CMK (cell line): Measurements from ENCODE around the gene MEGF9.

Source experiments
- DNase-seq: peaks from one replicate; pipeline ENCODE4 v3.0.0-alpha.2; 2010; ENCODE audit warnings: low read depth

Gene MEGF9

DNA sequence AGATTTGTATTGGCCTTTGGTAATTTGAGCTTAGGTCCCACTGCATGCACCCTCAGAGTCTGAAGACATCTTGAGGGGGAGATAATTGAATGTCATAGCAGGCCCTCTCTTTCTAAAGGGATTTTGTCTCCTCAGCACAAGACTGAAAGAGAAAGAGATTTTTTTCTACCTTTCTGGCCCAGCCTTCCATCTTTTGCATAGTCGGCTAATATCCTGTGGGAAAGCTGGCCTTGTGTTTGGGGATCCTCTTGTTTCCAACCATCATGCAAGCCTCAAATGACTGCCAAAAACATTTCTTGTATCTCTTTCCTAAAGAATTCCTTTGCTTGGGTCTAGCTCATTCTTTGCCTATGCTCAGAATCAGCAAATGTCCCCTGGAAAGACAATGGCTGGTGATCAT, 92.3 kb downstream of the MEGF9 start:
- no peak for DNase-seq

DNA sequence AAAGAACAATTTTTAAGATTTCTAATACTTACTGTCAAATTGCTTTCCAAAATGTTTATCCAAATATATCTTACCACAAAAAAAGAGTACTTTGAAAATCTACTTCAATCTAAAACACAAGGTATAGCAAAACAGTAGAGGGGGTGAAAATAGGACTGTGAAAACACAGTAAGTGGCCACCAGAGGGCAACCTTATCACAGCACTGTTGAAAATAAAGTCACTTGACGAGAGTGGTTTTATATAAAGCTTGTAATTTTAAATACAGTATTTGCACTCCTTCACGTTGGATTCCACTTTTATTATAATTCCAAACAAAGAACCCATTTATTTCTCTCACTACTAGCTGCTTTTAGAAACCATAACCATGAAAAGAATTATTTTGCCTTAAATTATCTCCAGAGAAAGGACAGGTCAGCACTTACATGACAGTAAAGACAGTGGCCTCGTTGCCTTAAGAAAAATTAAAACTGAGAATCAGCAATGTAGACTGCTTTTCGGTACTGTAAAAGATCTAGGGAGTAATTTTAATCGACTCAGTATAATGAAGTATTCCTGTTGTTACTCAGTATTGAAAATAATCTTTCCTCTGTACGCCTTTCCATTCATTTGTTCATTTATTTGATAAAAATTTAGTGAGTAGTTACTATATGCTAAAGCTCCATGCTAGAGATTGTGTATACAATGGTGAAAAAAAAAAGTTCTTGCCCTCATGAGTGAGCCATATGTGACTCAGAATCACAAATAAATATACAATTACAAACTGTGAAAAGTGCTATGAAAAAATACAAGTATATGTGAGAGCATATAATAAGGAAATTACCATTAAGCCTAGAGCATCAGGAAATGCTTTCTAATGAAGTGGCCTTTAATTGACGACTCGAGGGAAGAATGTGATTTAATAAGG, 94.3 kb downstream of the MEGF9 start:
- peak; percentile 34 for DNase-seq

- peak; percentile 35 for DNase-seq
These were observed 97.0 kb downstream of the MEGF9 start for GRCh38 chr9:120616966-120617935.

DNA sequence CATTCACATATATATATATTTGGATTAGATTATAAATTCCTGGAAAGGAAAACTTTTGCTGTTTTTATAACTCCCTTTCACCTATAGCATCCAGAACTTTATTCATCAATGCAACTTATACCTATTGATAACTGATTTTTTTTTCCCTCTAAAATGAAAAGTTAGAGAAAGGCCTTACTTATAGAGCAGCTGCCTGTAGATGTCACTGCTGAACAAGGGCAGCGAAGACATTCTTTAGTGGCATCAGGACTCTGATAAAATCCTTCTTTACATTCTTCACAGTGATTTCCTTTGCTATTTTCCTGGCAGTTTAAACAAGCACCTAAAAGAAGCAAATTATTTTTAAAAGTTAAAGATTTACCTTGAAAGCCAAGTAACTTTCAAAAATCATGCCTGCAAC, 102.1 kb downstream of the MEGF9 start:
- DNase-seq: no peak

- no peak for DNase-seq
These were observed 102.6 kb downstream of the MEGF9 start for GRCh38 chr9:120611690-120612068.

DNA sequence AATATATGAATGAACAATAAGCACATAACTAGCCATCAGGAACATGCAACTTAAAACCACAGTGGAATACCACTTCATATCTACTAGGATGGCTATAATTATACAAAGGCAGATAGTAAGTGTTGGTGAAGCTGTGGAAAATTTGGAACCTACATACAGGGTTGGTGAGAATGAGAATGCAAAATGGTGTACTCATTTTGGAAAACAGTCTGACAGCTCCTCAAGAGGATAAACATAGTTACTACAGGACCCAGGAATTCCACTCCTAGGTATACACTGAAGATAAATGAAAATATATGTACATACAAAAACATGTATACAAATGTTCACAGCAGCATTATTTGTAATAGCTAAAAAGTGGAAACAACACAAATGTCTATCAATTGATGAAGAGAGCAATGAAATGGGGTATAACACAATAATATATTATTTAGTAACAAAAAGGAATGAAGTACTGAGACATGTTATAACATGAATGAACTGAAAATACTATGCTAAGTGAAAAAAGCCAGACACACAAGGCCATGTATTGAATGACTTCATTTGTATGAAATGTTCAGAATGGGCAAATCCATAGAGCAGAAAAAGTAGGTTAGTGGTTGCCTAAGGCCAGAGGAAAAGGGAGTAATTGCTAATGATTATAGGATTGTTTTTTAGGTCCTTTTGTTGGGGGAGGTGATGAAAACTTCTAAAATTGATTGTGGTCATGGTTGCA, 103.1 kb downstream of the MEGF9 start:
- peak; percentile 24 for DNase-seq

- DNase-seq: no peak
These were observed 104.6 kb downstream of the MEGF9 start for GRCh38 chr9:120609636-120610035.

DNA sequence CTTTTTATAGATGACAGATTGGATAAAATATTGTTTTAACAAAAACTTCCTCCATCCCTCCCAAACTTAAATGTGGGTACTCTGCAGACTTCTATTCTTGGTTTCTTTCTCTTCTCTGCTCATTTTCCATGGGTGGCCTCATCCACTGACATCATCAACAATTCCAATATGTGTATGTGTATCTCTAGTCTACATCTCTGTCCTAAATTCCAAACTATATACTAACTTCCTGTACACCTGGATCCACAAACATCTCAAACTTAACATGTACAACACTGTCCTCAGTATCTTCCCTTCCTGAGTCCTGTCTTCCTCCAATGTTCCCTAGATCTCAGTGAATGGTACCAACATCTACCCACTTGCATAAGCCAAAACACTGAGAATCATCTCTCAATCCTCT, 105.8 kb downstream of the MEGF9 start:
- no peak for DNase-seq

DNA sequence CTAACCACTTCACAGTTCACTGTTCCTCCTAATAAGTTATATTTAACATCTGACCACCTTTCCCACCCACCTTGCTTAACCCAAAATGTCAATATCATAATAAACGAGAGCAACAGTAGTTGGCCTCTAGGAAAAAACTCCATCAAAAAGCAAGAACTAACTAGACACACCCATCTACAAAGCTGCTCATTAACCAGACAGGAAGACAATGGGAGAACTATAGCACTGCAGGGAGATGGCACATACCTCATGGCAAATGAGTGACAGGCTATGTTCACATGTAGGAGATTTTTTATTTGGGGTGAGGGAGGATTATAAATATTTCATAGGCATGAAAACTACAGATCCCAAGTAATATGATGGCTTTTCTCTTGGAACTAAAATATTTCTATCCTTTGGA, 110.7 kb downstream of the MEGF9 start:
- no peak for DNase-seq

DNA sequence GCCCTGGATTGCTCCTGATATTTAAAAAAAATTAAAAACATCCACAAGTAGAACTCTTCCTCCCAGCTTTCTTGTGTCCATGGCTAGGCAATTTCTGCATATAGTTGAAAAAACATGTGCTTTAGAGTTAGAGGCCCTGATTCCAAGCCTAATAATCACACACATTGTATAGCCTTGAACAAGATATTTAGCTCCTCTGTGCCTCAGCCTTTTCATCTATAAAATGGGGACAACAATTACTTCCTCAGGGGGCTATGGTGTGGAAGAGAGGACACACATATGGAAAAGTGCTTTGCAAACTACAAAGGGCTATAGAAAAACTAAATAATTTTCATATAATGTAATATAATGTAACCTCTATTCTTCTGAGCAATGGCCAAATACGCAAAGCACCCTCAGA, 111.3 kb downstream of the MEGF9 start:
- DNase-seq: no peak

GRCh38 chr9:120593955-120594277, 120.4 kb downstream of the MEGF9 start:
- no peak for DNase-seq

DNA sequence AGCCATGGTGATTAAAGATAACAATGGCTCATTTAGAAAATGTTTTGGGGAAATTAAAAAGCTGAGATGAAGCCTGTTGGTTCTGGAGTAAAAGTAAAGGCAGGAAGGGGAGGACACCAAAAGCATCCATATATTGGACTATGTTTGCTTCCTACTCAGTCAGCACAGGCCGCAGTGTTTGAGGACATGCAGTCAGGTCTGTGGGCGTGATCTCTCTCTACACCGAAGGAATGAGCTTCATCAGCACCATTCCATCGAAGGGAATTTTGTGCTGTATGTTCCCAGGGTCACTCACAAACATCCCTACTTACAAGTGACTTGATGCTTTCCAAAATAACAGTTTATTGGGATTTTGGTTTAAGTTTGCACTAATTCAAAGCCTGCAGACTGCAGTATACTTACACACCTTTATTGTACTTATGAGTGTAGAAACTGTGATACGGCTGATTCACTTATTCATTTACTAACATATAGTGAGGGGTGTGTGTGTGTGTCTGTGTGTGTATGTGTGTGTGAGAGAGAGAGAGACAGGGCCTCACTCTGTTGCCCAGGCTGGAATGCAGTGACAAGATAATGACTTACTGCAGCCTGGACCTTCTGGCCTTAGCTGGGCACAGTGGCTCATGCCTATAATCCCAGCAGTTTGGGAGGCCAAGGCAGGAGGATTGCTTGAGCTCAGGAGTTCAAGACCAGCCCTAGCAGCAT, 120.9 kb downstream of the MEGF9 start:
- no peak for DNase-seq

- DNase-seq: peak; percentile 91
These were observed 122.1 kb downstream of the MEGF9 start for GRCh38 chr9:120592210-120592609.

GRCh38 chr9:120587328-120587727, 126.9 kb downstream of the MEGF9 start:
- no peak for DNase-seq

DNA sequence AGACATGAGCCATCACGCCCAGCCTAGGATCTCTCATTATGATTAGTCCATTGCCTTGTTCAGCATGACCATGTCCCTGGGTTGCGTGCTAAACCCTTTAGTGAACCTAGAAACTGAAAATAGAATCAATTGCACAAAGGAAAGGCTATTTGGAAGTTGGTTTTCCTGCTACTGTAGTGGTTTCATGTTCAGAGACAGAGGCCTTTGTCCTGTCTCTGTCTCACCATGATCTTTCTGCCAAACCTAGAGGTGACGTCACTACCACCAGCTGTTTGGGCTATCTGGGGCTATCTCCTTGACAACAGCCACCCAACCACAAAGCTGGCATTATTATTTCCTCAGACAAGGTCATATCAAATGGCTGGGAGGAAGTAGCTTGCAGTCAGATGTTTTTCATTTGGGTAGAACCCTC, 130.3 kb downstream of the MEGF9 start:
- DNase-seq: peak; percentile 90

DNA sequence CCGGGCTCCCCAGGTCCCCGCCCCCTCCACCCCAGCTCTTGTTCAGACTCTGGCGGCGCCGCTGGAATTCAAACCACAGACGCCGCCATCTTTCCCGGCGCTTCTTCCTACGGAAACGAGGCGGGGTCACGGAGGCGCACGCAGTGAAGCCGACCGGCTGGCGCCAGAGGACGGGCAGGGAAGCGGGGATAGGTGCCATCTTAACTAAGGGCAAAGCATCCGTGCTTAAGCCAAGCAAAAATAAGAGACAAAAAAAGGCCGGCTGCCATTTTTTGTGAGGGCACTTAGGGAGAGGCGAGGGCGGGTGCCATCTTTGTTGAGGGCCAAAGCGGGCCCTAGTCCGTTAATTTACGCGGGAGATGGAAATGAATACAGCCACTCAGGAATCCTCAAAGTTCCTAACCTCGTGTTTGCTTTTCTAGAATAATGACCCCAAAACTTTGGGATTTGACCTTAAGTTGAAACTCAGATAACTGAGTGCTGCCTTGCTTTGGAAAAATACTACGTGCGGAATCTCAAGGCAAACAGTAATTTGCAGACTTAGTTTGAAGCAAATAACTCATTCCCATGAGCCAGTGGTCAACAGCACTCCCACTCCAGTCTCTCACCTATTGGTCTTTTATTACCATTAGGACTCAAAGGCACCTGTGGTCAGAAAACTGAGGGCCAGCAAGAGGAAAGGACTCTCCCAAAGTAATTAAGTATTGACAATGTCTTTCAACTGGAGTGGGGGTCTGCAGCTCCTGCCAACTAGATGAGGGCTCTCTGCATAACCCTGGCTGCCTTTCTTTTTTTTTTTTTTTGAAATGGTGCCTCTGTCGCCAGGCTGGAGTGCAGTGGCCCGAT, 134.0 kb downstream of the MEGF9 start, which contains the start of gene CDK5RAP2:
TSS of gene CDK5RAP2 (minus strand) at position 117 of the 846 bp plus-strand sequence. CDS start 189 bp downstream, outside the sequence.
- peak; percentile 87 for DNase-seq

GRCh38 chr9:120579139-120580050, 134.9 kb downstream of the MEGF9 start:
- no peak for DNase-seq

DNA sequence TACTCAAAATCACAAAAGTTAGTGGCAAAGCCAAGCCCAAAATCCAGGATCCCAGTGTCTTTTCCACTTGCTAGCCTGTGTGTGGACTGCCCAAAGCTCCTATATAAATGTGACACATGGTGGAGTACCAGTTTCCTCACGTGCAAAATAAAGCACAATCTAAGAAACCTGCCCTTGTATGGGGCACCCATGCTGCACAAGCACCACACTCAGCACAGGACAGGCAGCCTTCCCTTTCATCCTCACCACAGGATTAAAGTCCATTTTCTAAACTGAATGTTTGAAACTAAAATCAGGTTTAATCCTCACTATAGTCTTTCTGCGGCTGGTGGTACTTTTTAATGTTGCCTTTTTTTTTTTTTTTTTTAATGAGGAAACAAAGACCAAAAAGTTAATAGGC, 139.8 kb downstream of the MEGF9 start:
- DNase-seq: no peak

- no peak for DNase-seq
These were observed 141.8 kb downstream of the MEGF9 start for GRCh38 chr9:120572472-120572871.
